ENCODE results near the gene LPCAT1.
"Not testable (repeated sequence)": the region's sequence is repeated elsewhere in the genome, so short reads cannot be mapped to it uniquely, and the experiment has no call there.

Gene LPCAT1

GRCh38 chr5:1466631-1467265, 57.0 kb downstream of the LPCAT1 start:
- no peak for DNase-seq

GRCh38 chr5:1465966-1466471, 57.7 kb downstream of the LPCAT1 start:
- no peak for DNase-seq

GRCh38 chr5:1465117-1465516, 58.6 kb downstream of the LPCAT1 start:
- DNase-seq = no peak

- no peak for DNase-seq
Measured at GRCh38 chr5:1464511-1464910, 59.2 kb downstream of the LPCAT1 start.

- no peak for DNase-seq
Measured at GRCh38 chr5:1464096-1464446, 59.7 kb downstream of the LPCAT1 start.

- DNase-seq = no peak
Measured at GRCh38 chr5:1463326-1464095, 60.2 kb downstream of the LPCAT1 start.

GRCh38 chr5:1462358-1462757, 61.4 kb downstream of the LPCAT1 start:
- peak in 1 of 14 donors; percentile 56 for DNase-seq

GRCh38 chr5:1461396-1461795, 62.4 kb downstream of the LPCAT1 start:
- DNase-seq = no peak

GRCh38 chr5:1460054-1460682, 63.6 kb downstream of the LPCAT1 start:
- DNase-seq = no peak

- DNase-seq = not testable (repeated sequence)
Measured at GRCh38 chr5:1459435-1459834, 64.3 kb downstream of the LPCAT1 start.

- DNase-seq = not testable (repeated sequence)
Measured at GRCh38 chr5:1456110-1456881, 67.5 kb downstream of the LPCAT1 start.

- DNase-seq = no peak
Measured at GRCh38 chr5:1453613-1454012, 70.1 kb downstream of the LPCAT1 start.

GRCh38 chr5:1449081-1449630, 74.6 kb downstream of the LPCAT1 start:
- DNase-seq = no peak

- DNase-seq = no peak
Measured at GRCh38 chr5:1448511-1449011, 75.2 kb downstream of the LPCAT1 start.

GRCh38 chr5:1447671-1448361, 75.9 kb downstream of the LPCAT1 start:
- no peak for DNase-seq

GRCh38 chr5:1446602-1447343, 77.0 kb downstream of the LPCAT1 start:
- no peak for DNase-seq

GRCh38 chr5:1445689-1446601, 77.8 kb downstream of the LPCAT1 start:
- DNase-seq = no peak

- DNase-seq = no peak
Measured at GRCh38 chr5:1445313-1445688, 78.5 kb downstream of the LPCAT1 start, which contains the start of gene SLC6A3. SLC6A3 (minus strand) TSS chr5:1445440; CDS start chr5:1443197, 2,243 bp downstream.

GRCh38 chr5:1444361-1445189, 79.2 kb downstream of the LPCAT1 start:
- no peak for DNase-seq
